Measurements from ENCODE around the gene ANKRD36C.
"Not testable (repeated sequence)": the region's sequence is repeated elsewhere in the genome, so short reads cannot be mapped to it uniquely, and the experiment has no call there.

ANKRD36C gene

DNA sequence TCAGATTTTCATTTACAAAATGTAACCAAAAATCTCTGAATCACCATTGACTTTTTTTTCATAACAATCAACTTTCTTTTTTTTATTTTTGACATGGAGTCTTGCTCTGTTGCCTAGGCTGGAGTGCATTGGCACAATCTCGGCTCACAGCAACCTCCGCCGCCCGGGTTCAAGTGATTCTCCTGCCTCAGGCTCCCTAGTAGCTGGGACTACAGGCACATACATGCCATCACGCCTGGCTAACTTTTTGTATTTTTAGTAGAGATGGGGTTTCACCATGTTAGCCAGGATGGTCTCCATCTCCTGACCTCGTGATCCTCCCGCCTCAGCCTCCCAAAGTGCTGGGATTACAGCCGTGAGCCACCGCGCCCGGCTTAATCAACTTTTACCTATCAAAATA, 51.7 kb downstream of the ANKRD36C start:
- DNase-seq (ENCODE audit: extremely low spot score); CTCF ChIA-PET; POLR2A ChIA-PET: not testable (repeated sequence)

DNA sequence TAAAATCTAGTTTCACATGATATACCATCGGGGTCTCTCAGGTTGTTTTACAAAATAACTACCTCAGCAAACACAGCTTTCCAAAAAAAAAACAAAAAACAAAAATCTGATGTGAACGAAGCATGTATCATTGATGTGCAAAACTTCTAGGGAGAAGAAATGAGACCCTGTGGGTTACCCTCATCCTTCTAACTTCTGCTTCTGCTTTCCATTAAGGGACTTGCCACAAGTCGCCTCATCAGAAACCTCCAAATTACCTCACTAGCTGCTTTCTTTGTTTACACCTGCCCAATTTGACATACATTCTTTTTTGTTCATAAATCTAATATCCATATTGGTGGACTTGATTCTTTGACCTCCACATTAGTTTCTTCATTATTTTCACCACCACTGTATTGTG, 60.9 kb downstream of the ANKRD36C start:
- CTCF ChIA-PET; DNase-seq (ENCODE audit: extremely low spot score); POLR2A ChIA-PET: not testable (repeated sequence)

DNA sequence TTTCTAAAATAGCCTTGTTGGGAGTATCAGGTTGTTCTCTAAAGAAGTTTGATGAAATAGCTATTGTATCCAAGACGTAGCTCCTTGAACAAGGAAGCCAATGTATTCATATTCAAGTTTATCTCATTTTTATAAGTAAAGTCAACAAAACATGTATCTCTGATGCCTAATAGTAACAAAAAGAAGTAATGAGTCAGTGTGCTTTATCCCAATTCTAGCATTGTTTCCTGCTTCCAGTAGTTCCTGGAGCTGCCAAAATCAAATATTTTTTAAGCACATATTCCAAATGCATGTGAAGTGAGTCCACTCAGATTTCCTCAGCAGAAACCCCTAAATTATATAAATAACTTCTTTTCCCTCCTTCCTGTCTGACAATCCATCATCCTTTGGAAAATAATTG, 74.6 kb downstream of the ANKRD36C start:
- POLR2A ChIA-PET; DNase-seq (ENCODE audit: extremely low spot score); CTCF ChIA-PET: not testable (repeated sequence)

DNA sequence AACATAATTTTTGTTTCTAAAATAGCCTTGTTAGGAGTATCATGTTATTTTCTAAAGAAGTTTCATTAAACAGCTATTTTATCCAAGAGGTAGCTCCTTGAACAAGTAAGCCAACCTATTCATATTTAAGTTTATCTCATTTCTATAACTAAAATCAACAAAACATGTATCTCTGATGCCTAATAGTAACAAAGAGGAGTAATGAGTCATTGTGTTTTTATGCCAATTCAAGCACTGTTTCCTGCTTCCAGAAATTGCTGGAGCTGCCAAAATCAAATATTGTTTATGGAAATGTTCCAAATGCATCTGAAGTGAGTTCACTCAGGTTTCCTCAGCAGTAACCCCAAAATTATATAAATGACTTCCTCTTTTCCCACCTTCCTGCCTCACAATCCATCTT, 76.5 kb downstream of the ANKRD36C start:
- CTCF ChIA-PET; DNase-seq (ENCODE audit: extremely low spot score); POLR2A ChIA-PET: not testable (repeated sequence)

DNA sequence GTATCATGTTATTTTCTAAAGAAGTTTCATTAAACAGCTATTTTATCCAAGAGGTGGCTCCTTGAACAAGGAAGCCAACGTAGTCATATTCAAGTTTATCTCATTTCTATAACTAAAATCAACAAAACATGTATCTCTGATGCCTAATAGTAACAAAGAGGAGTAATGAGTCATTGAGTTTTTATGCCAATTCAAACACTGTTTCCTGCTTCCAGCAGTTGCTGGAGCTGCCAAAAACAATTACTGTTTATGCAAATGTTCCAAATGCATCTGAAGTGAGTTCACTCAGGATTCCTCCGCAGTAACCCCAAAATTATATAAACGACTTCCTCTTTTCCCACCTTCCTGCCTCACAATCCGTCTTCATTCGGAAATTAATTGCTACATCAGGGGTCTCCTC, 80.2 kb downstream of the ANKRD36C start:
- DNase-seq (ENCODE audit: extremely low spot score); CTCF ChIA-PET; POLR2A ChIA-PET: not testable (repeated sequence)

DNA sequence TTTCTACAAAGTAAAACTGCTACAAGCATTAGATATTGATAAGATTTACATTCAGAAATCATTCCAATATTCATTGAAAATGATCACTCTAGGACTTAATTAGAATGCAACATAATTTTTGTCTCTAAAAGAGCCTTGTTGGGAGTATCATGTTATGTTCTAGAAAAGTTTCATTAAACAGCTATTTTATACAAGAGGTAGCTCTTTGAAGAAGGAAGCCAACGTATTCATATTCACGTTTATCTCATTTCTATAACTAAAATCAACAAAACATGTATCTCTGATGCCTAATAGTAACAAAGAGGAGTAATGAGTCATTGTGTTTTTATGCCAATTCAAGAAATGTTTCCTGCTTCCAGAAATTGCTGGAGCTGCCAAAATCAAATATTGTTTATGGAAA, 97.2 kb downstream of the ANKRD36C start:
- DNase-seq (ENCODE audit: extremely low spot score); CTCF ChIA-PET; POLR2A ChIA-PET: not testable (repeated sequence)

DNA sequence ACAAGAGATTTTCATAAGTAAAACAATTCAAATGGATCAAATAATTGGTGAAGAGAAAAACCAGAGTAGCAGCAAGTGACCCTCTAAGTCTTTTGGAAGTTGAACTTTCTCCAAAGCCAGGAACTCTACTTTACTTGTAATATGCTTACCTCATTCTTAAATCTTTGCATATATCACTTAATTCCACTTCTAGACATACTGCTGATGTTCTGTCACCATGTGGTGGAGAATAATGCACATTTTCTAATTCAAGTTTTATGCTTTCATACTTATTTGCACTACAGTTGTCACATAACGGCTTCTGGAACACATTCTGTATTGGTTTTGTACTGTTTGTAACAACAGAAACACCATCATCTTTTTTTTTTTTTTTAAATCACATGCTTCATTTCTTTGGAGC, 123.7 kb downstream of the ANKRD36C start:
- DNase-seq (ENCODE audit: extremely low spot score); CTCF ChIA-PET; POLR2A ChIA-PET: not testable (repeated sequence)

DNA sequence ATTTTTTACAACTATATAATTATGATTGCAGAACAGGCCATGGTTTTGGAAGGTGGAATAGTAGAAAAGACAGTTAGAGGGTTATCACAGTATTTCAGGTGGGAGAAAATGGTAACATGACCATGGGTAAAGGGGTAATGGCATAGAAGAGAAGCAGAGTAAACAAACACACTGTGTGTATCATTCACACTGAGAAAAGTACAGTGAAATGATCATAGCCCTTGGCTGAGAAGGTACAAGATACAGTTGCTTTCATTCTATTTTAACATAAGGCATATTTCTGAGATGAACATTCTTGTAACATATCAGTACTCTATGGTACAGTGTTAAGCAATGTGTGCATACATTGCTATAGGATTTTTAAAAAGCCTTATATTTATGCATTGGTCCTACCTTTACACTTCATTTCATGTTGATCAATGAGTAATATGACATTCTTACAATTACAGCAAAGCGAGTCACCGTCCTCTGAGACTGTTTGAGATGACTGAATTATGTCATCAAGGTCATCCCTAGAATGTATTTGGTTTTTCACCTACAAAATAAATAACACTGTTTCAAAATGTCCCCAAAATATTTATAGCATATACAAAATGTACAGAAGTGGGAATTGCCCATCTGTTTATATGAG, 124.5 kb downstream of the ANKRD36C start:
- DNase-seq (ENCODE audit: extremely low spot score); CTCF ChIA-PET; POLR2A ChIA-PET: not testable (repeated sequence)

DNA sequence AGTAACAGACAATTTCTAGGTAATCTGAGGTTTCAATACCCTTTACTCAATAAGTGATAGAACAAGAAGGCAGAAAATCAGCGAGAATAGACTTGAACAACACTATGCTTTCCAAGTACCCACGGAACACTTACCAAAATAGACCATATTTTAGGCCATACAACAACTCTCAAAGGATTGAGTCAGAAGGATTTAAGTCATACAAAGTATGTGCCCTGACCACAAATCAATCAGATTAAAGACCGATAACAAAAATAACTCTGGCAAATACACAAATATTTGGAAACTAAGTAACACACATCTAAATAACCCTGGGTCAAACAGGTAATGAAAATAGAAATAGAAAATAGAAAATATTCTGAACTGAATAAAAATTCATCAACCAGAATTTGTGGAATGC, 129.5 kb downstream of the ANKRD36C start:
- CTCF ChIA-PET; DNase-seq (ENCODE audit: extremely low spot score); POLR2A ChIA-PET: not testable (repeated sequence)

DNA sequence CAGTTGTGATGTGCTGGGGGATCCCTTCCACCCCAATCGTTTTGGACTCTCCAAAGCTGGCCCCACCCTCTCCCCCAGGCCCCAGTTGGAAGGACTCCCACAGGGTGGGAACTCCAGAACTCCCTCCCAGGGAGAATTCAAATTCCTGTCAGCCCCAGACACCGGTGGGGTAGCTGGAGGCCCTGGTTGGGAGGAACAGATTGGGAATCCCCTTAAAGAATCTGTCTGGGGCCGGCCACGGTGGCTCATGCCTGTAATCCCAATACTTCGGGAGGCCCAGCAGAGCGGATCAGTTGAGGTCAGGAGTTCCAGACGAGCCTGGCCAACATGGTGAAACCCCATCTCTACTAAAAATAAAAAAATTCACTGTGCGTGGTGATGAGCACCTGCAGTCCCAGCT, 155.5 kb downstream of the ANKRD36C start:
- DNase-seq (ENCODE audit: extremely low spot score): no peak
- TF ChIP-seq, protein P1, sequence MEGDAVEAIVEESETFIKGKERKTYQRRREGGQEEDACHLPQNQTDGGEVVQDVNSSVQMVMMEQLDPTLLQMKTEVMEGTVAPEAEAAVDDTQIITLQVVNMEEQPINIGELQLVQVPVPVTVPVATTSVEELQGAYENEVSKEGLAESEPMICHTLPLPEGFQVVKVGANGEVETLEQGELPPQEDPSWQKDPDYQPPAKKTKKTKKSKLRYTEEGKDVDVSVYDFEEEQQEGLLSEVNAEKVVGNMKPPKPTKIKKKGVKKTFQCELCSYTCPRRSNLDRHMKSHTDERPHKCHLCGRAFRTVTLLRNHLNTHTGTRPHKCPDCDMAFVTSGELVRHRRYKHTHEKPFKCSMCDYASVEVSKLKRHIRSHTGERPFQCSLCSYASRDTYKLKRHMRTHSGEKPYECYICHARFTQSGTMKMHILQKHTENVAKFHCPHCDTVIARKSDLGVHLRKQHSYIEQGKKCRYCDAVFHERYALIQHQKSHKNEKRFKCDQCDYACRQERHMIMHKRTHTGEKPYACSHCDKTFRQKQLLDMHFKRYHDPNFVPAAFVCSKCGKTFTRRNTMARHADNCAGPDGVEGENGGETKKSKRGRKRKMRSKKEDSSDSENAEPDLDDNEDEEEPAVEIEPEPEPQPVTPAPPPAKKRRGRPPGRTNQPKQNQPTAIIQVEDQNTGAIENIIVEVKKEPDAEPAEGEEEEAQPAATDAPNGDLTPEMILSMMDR (IDR thresholded peaks at IDR 0.05; ENCODE audit: control extremely low read depth, extremely low read depth, low read depth, missing control alignments): no peak
- CTCF ChIA-PET: no interaction called here
- POLR2A ChIA-PET: no interaction called here

DNA sequence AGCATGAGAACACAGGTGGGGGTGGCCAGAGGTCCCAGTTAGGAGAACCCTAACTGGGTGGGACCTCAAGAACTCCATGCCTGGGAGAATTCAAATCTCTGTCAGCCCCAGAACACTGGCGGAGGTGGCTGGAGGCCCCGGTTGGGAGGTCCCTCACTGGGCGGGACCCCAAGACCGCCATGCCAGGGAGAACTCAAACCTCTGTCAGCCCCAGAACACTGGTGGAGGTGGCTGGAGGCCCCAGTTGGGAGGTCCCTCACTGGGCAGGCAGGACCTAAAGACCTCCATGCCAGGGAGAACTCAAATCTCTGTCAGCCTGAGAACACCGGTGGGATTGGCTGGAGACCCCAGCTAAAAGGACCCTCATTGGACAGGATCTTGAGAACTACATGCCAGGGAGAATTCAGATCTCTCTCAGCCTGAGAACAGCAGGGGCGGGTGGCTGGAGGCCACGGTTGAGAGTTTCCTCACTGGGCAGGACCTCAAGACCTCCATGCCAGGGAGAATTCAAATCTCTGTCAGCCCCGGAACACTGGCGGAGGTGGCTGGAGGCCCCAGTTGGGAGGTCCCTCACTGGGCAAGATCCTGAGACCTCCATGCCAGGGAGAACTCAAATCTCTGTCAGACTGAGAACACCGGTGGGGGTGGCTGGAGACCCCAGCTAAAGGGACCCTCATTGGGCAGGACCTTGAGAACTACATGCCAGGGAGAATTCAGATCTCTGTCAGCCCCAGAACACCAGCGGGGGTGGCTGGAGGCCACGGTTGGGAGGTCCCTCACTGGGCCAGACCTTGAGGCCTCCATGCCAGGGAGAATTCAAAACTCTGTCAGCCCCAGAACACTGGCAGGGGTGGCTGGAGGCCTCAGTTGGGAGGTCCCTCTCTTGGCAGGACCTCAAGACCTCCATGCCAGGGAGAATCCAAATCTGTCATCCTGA, 157.3 kb downstream of the ANKRD36C start:
- CTCF ChIA-PET; DNase-seq (ENCODE audit: extremely low spot score); POLR2A ChIA-PET: not testable (repeated sequence)

DNA sequence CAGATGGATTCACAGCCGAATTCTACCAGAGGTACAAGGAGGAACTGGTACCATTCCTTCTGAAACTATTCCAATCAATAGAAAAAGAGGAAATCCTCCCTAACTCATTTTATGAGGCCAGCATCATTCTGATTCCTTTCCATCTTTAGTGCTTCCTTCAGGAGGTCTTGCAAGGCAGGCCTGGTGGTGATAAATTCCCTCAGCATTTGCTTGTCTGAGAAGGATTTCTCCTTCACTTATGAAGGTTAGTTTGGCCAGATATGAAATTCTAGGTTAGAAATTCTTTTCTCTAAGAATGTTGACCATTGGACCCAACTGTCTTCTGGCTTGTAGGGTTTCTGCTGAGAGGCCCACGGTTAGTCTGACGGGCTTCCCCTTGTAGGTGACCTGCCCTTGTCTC, 167.4 kb downstream of the ANKRD36C start:
- POLR2A ChIA-PET; DNase-seq (ENCODE audit: extremely low spot score): not testable (repeated sequence)

DNA sequence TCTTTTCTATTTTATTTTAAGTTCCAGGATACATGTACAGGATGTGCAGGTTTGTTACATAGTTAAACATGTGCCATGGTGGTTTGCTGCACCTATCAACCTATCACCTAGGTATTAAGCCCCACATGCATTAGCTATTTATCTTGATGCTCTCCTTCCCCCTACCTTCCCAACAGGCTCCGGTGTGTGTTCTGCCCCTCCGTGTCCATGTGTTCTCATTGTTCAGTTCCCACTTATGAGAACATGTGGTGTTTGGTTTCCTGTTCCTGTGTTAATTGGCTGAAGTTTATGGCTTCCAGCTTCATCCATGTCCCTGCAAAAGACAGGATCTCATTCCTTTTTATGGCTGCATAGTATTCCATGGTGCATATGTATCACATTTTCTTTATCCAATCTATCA, 174.1 kb downstream of the ANKRD36C start:
- CTCF ChIA-PET; DNase-seq (ENCODE audit: extremely low spot score); POLR2A ChIA-PET: not testable (repeated sequence)

More for the DNA sequence above, 167.4 kb downstream of the ANKRD36C start:
- CTCF ChIA-PET: not testable (repeated sequence)

DNA sequence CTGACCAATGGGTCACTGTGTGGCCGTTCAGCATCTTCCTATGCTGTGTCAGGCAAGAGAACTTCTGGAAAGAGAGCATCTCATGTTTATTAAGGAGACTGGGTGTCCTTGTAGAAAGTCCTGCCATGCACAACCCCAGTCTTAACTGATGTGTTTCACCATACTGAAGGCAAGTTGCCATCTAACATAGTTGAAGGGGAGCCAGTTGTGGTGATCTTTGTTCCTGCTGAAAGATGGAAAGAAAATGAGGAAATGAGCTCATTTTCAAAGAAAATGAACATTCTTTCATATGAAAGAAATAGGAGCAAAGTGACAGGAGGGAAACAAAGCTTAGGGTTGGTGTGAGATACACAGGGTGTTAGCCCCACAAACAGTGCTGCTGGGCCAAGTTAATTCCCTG, 178.3 kb downstream of the ANKRD36C start:
- CTCF ChIA-PET; POLR2A ChIA-PET; DNase-seq (ENCODE audit: extremely low spot score): not testable (repeated sequence)

Measured in GM10248 (cell line).